Prostate gland (tissue), 2 donors: Measurements from ENCODE around the gene UNC5C. TPM values are rescaled to one million over a fixed set of nuclear protein-coding genes. Genes with fewer than 3 reads are reported as not detected.

ENCODE experiments used
- DNase-seq: peaks from one replicate; pipeline ENCODE4 v3.0.0-alpha.2; 2019; ENCODE audit warnings: low spot score
- H3K27ac ChIP-seq, 2 donors: fragments of 200-600 bp; sonication (generic); 2 replicates each; pipeline ENCODE4 v1.5.1; 2017 to 2019
- H3K27me3 ChIP-seq: fragments of 200-600 bp; sonication (generic); replicated peaks from 2 replicates; pipeline ENCODE4 v1.5.1; 2019; ENCODE audit not compliant: insufficient read depth
- H3K36me3 ChIP-seq, 2 donors: fragments of 200-600 bp; sonication (generic); 1 replicate in 1 of 2; 2 replicates in 1 of 2; pipeline versions ENCODE4 v1.5.1 to v1.8.1; 2017 to 2019
- H3K4me1 ChIP-seq: fragments of 200-600 bp; sonication (generic); replicated peaks from 2 replicates; pipeline ENCODE4 v1.5.1; 2019
- H3K4me3 ChIP-seq, 2 donors: fragments of 200-600 bp; sonication (generic); 2 replicates each; pipeline ENCODE4 v1.5.1; 2017 to 2019
- H3K9me3 ChIP-seq: fragments of 200-600 bp; sonication (generic); 2 replicates; pipeline ENCODE4 v1.5.1; 2017
- POLR2A ChIP-seq: fragments of 450-650 bp; IDR thresholded peaks from one replicate; pipeline ENCODE4 v1.6.1; 2016; ENCODE audit warnings: antibody characterized with exemption, mild to moderate bottlenecking
- POLR2AphosphoS5 ChIP-seq: sonication (generic); formaldehyde crosslinking; IDR thresholded peaks from one replicate; pipeline ENCODE4 v1.6.1; 2017; ENCODE audit warnings: antibody characterized with exemption
- WGBS: methylation state at CpG from one replicate; pipeline ENCODE4 v1.1.5; 2018; 5-methylcytosine and 5-hydroxymethylcytosine counted together
- intact Hi-C: fragments of 100-400 bp; cut with DNase I; formaldehyde crosslinking; loops from one replicate; pipeline ENCODE4 v1.14.2; 2022
- total RNA-seq, 2 donors: library from RNA; depleted of rRNA; stranded (reverse); fragments of >200 nt; gene quantifications; one replicate each; pipeline ENCODE4 v1.1.0, GENCODE V29; 2016
- TF ChIP-seq, protein P1 (sequence below), 4 experiments: fragments of 200-600 bp in 2 of 4; fragments of 450-650 bp in 2 of 4; sonication (generic) in 2 of 4; IDR thresholded peaks; 1 replicate in 3 of 4; 2 replicates in 1 of 4; pipeline ENCODE4 v1.5.1; 2016 to 2019; ENCODE audit warnings: antibody characterized with exemption in 4 of 4, mild to moderate bottlenecking in 2 of 4, moderate library complexity in 2 of 4

UNC5C gene
- total RNA-seq, 2 donors from 2014 or later, result 1.8 to 15.5 TPM

DNA sequence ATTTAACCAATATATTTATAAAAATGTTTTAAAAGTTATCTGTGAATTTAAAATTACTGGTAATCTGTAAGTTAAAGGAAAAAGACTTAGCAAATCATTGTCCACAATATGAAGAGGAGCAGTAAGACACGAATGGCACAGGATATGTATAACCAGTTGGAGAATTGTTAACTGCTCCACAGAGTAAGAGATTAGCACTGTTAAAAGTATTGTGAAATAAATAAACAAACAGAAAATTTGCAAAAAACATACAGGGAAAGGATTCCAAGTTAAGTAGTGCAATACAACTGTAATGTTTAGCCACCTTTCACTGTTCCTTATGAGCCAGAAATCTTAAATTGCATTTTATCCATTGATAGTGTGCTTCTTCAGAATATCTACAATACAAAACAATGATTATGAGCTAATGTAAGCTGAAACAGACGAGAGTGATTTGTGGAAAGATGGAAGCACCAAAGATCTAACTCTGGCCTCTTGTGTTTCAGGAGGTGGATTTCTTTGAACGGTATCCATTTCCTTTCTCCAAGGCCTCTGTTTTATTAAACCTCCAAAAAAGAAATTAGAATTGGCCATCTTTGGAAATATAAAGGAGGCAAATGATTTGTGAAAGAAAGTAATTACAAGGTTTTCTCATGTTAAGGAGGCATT, 188.4 kb downstream of the UNC5C start:
- 80% methylated on average over 3 of the region's 3 CpGs for WGBS

DNA sequence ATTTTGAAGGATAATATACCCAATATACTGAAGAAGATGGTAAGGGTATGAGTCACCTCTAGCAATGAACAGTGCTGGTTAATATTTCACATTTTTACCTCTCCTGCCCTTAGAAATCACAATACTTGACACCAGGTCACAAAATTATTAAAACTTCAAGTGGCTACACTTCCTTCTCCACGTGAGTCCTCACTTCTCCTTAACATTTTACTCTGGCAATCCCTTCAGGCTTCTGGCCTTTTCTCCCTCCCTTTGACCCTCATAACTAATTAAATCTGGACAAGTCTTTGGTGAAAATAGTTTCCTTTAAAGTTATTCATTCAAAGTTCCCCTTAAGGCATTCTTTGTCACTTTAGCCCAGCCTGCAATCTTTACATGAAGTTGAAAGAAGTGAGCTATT, 190.4 kb downstream of the UNC5C start:
- TF ChIP-seq POLR2A, result no peak
- no peak for TF ChIP-seq POLR2AphosphoS5
- TF ChIP-seq, protein P1, sequence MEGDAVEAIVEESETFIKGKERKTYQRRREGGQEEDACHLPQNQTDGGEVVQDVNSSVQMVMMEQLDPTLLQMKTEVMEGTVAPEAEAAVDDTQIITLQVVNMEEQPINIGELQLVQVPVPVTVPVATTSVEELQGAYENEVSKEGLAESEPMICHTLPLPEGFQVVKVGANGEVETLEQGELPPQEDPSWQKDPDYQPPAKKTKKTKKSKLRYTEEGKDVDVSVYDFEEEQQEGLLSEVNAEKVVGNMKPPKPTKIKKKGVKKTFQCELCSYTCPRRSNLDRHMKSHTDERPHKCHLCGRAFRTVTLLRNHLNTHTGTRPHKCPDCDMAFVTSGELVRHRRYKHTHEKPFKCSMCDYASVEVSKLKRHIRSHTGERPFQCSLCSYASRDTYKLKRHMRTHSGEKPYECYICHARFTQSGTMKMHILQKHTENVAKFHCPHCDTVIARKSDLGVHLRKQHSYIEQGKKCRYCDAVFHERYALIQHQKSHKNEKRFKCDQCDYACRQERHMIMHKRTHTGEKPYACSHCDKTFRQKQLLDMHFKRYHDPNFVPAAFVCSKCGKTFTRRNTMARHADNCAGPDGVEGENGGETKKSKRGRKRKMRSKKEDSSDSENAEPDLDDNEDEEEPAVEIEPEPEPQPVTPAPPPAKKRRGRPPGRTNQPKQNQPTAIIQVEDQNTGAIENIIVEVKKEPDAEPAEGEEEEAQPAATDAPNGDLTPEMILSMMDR (IDR thresholded peaks at IDR 0.05), result no peak
- no peaks in the 10 kb centered on the region for H3K4me1 ChIP-seq

More for the DNA sequence above, 188.4 kb downstream of the UNC5C start:
- Histone ChIP-seq H3K27ac (no peak overlapping the region), H3K4me3 (no peak overlapping the region), H3K27me3 (no peaks in the 10 kb centered on the region), H3K4me1 (no peaks in the 10 kb centered on the region), H3K9me3 (no peaks in the 10 kb centered on the region), H3K36me3 (no peaks in the 10 kb centered on the region)
- intact Hi-C loops, result no loop called here
- DNase-seq, result no peak
- TF ChIP-seq POLR2AphosphoS5 (no peak), POLR2A (no peak)
- TF ChIP-seq, protein P1 (IDR thresholded peaks at IDR 0.05), result no peak

GRCh38 chr4:95355021-95355420, 193.8 kb downstream of the UNC5C start:
- no peaks in the 10 kb centered on the region for H3K36me3 ChIP-seq
- DNase-seq, result no peak
- intact Hi-C loops, result no loop called here
- no peaks in the 10 kb centered on the region for H3K9me3 ChIP-seq
- H3K4me3 ChIP-seq, result no peak overlapping the region
- H3K4me1 ChIP-seq, result no peaks in the 10 kb centered on the region
- TF ChIP-seq, protein P1 (IDR thresholded peaks at IDR 0.05), result no peak
- no peak for TF ChIP-seq POLR2A
- TF ChIP-seq POLR2AphosphoS5, result no peak
- WGBS, result 91% methylated on average over 1 of the region's 1 CpG
- no peak overlapping the region for H3K27ac ChIP-seq
- no peaks in the 10 kb centered on the region for H3K27me3 ChIP-seq

More for the DNA sequence above, 190.4 kb downstream of the UNC5C start:
- DNase-seq, result no peak
- Histone ChIP-seq H3K36me3 (no peaks in the 10 kb centered on the region), H3K27ac (no peak overlapping the region), H3K27me3 (no peaks in the 10 kb centered on the region), H3K4me3 (no peak overlapping the region), H3K9me3 (no peaks in the 10 kb centered on the region)
- WGBS, result 28% methylated on average over 1 of the region's 1 CpG
- intact Hi-C loops, result no loop called here

GRCh38 chr4:95348418-95348817, 200.4 kb downstream of the UNC5C start:
- no peak for DNase-seq
- intact Hi-C loops, result no loop called here
- Histone ChIP-seq H3K27me3 (no peaks in the 10 kb centered on the region), H3K27ac (no peak overlapping the region), H3K4me1 (no peaks in the 10 kb centered on the region), H3K36me3 (no peaks in the 10 kb centered on the region), H3K4me3 (no peak overlapping the region), H3K9me3 (no peaks in the 10 kb centered on the region)
- 89% methylated on average over 1 of the region's 1 CpG for WGBS
- TF ChIP-seq POLR2A, result no peak
- TF ChIP-seq POLR2AphosphoS5, result no peak
- TF ChIP-seq, protein P1 (IDR thresholded peaks at IDR 0.05), result no peak

GRCh38 chr4:95343235-95343634, 205.5 kb downstream of the UNC5C start:
- TF ChIP-seq, protein P1 (IDR thresholded peaks at IDR 0.05), result no peak
- TF ChIP-seq POLR2AphosphoS5 (no peak), POLR2A (no peak)
- WGBS, result 100% methylated on average over 1 of the region's 1 CpG
- intact Hi-C loops, result no loop called here

More at GRCh38 chr4:95343235-95343634, 205.5 kb downstream of the UNC5C start:
- no peak overlapping the region for H3K27ac ChIP-seq
- no peaks in the 10 kb centered on the region for H3K27me3 ChIP-seq
- H3K4me3 ChIP-seq, result no peak overlapping the region
- H3K36me3 ChIP-seq, result no peaks in the 10 kb centered on the region
- H3K4me1 ChIP-seq, result no peaks in the 10 kb centered on the region
- no peaks in the 10 kb centered on the region for H3K9me3 ChIP-seq
- no peak for DNase-seq
